Uterine smooth muscle cell (primary cell): ENCODE data around the gene ATP8B3. TPM values are rescaled to one million over a fixed set of nuclear protein-coding genes. Genes with fewer than 3 reads are reported as not detected.

Experiments
- total RNA-seq: library from RNA; depleted of rRNA; stranded (reverse); fragments of >200 nt; gene quantifications from 2 replicates; pipeline ENCODE4 v1.2.3, GENCODE V29; 2014

The ATP8B3 gene, protein sequence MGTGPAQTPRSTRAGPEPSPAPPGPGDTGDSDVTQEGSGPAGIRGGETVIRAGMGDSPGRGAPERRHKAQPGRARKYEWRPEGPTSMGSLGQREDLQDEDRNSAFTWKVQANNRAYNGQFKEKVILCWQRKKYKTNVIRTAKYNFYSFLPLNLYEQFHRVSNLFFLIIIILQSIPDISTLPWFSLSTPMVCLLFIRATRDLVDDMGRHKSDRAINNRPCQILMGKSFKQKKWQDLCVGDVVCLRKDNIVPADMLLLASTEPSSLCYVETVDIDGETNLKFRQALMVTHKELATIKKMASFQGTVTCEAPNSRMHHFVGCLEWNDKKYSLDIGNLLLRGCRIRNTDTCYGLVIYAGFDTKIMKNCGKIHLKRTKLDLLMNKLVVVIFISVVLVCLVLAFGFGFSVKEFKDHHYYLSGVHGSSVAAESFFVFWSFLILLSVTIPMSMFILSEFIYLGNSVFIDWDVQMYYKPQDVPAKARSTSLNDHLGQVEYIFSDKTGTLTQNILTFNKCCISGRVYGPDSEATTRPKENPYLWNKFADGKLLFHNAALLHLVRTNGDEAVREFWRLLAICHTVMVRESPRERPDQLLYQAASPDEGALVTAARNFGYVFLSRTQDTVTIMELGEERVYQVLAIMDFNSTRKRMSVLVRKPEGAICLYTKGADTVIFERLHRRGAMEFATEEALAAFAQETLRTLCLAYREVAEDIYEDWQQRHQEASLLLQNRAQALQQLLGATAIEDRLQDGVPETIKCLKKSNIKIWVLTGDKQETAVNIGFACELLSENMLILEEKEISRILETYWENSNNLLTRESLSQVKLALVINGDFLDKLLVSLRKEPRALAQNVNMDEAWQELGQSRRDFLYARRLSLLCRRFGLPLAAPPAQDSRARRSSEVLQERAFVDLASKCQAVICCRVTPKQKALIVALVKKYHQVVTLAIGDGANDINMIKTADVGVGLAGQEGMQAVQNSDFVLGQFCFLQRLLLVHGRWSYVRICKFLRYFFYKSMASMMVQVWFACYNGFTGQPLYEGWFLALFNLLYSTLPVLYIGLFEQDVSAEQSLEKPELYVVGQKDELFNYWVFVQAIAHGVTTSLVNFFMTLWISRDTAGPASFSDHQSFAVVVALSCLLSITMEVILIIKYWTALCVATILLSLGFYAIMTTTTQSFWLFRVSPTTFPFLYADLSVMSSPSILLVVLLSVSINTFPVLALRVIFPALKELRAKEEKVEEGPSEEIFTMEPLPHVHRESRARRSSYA (N-terminal part only)
- 1.9 and 2.7 TPM in 2 replicates for total RNA-seq

DNA sequence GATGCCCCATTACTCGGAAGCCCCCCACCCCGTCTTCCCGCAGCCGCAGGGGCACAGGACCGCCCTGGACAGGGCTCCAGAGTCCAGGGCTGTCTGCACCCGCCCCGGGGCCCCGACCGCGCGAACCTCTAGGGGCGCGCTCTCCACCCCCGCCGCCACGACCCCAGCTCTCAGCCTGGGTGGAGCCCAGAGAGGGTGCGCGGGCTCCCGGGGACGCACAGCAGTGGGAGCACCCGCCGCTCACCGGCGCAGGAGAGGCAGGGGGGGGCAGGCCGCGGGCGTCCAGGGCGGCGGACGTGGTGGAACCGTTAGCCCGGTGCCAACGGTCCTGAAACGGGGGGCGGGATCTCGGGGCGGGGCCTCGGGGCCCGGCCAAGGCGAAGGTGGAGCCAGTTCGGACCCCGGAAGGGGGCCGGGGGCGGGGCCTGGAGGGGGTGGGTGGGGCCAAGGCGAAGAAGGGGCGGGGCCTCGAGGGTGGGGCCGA, at the start of gene ATP8B3:
Gene ATP8B3 (minus strand): TSS at position 335 of the 484 bp plus-strand sequence. CDS start 540 bp downstream, outside the sequence.

DNA sequence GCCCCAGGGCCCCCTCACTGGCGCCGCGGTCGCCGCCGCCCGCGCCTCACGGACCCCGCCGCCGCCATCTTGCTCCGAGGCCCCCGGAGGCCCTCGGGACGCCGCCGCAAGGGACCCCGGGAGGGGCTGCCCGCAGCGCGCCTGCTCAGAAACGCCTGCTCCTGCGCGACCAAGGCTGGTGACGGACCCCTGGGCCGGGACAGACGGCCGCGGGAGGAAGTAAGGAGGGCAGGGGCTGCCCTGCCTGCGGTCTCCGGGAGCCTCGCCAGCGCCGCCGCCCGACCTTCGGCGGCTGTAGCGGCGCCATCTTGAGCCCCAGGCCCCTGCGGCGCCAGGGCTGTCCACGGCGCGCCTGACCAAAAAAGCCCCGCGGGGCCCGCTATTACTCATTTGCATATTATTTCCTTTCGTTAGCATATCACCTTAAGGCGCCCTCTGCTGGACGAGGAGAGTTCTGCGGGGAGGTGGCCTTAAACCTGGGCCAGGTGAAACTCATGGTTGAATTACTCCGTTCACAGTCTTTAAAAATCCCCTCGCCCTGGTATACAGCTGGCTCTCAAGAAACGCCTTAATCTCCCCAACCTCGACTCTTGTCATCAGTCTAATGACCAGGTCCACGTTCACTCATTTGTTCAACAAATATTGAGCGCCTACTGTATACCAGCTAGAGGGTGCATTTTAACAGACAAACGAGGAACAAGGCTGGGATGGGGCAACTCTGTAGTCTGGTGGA, 36.5 kb upstream of the ATP8B3 start, which contains the start of gene REXO1:
Gene REXO1 (minus strand): TSS at position 85 of the 733 bp plus-strand sequence. CDS start 125 bp downstream, outside the sequence.

DNA sequence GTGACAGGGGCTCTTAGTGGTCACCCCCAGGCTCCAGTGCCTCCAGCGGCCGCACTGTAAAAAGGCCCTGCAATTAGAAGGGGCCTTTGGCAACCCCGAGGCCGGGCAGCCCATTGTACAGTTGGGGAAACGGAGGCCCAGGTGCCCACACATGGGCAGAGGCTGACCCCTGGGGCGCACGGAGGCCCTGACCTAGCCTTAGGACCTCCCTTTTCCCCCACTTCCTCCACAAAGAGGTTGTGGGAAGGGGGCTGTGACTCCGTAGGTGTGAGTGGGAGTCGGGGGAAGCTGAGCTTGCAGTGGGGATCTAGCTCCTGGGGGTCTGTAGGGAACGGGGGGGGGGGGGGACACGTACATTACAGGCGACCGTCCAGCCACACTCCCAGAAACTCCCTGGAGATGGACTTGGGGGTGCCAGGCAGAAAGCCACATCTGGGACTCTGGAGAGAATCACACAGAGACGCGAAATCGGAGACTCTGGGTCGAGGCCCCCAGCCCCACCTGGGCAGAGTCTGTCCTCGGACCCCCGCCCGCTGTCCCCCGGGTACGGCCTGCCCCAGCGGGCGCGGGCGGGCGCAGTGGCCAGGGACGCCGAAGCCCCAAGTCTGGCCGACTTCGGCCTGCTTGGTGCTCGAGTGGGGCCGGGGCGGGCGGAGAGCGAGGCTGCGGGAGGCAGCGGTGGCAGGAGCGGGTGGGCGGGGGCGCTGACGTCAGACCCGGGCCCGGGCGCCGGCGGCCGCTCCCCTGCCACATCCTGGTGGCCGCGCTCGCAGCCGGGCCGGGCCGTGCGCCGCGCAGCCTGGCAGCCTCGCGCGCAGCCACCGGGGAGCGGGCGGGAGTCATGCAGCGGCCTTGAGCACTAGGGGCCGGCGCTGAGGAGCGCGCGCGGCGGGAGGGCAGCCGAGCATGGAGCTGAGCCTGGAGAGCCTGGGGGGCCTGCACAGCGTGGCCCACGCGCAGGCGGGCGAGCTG, 59.0 kb downstream of the ATP8B3 start, which contains the start of gene ONECUT3:
Gene ONECUT3 (plus strand): TSS at position 750 of the 972 bp plus-strand sequence. CDS start 157 bp downstream, at position 907.

Other genes with a start within 250 kb of the ATP8B3 start
- gene MEX3D, start 244.0 kb downstream of the ATP8B3 start, total RNA-seq, result 50.2 and 50.7 TPM in 2 replicates
- gene MBD3, start 219.4 kb downstream of the ATP8B3 start, total RNA-seq, result 113 and 126 TPM in 2 replicates
- gene UQCR11, start 206.8 kb downstream of the ATP8B3 start, total RNA-seq, result 32.5 and 47.6 TPM in 2 replicates
- gene TCF3, start 159.7 kb downstream of the ATP8B3 start, total RNA-seq, result 82.9 and 118 TPM in 2 replicates
- not detected in 2 replicates for gene ONECUT3, start 58.8 kb downstream of the ATP8B3 start, total RNA-seq
- 5.6 and 10.8 TPM in 2 replicates for gene REXO1, start 36.2 kb upstream of the ATP8B3 start, total RNA-seq
- 4.5 and 5.2 TPM in 2 replicates for gene KLF16, start 51.3 kb upstream of the ATP8B3 start, total RNA-seq
- 69.7 and 71.1 TPM in 2 replicates for gene ABHD17A, start 73.2 kb upstream of the ATP8B3 start, total RNA-seq
- gene ADAT3, start 93.1 kb upstream of the ATP8B3 start, total RNA-seq, result 3.9 and 4.1 TPM in 2 replicates
- gene SCAMP4, start 93.1 kb upstream of the ATP8B3 start, total RNA-seq, result 36.7 and 39.5 TPM in 2 replicates
- 59.4 and 79.8 TPM in 2 replicates for gene CSNK1G2, start 128.9 kb upstream of the ATP8B3 start, total RNA-seq
- 54.8 and 65.1 TPM in 2 replicates for gene BTBD2, start 203.4 kb upstream of the ATP8B3 start, total RNA-seq
- 68.3 and 189 TPM in 2 replicates for gene MKNK2, start 239.0 kb upstream of the ATP8B3 start, total RNA-seq